ENCODE measurements around the gene NSMCE1. TPM values are rescaled to one million over a fixed set of nuclear protein-coding genes. Genes with fewer than 3 reads are reported as not detected.

Gene NSMCE1, protein sequence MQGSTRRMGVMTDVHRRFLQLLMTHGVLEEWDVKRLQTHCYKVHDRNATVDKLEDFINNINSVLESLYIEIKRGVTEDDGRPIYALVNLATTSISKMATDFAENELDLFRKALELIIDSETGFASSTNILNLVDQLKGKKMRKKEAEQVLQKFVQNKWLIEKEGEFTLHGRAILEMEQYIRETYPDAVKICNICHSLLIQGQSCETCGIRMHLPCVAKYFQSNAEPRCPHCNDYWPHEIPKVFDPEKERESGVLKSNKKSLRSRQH
- 10 to 100 TPM; 16.5 to 16.6 TPM for total RNA-seq
- 10 to 100 TPM; 26.9 to 39.0 TPM for polyA plus RNA-seq

DNA sequence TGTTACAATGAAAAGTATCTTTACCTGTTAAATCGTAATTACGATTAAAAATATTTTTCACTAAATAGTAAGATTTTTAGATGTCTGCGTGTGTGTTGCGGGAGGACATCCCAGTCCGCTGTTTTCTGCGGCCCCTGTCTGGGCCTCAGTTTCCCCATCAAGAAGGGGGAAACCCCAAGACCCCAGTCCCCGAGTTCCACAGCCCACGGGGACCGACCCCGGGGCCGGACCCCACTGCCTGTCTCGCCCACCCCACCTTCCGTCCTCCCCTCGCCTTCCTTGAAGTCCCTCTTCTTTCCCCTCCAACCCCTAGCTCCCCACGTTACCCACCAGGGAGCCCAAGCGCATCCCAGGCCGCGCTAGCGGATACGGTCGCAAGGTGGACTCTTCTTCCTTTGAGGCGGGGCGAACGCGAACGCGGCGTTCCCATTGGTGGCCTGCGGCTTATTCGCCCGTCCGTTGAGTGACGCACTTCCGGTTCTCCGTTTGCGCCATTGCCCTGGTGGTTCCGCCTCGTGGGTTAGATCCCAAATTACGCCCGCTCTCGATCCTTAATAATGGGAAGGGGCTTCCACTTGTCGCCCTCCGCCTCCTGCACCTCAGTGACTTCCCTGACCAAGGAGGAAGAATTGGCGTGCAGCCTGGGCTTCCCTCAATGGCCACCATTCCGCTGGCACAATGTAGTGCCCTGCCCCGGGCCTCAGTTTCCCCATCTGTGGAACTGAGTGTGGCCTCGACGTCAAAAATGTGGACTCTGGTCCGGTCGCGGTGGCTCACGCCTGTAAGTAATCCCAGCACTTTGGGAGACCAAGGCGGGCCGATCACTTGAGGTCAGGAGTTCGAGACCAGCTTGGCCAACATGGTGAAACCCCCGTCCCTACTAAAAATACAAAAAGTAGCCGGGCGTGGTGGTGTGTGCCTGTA lies at the start of gene NSMCE1:
Gene NSMCE1 (minus strand): TSS at position 397 of the 924 bp plus-strand sequence. CDS start 11,202 bp downstream, outside the sequence.
- H3K4me1 ChIP-seq (ENCODE audit: control insufficient read depth in 4 of 4, insufficient read depth in 4 of 4, low read length in 3 of 4), result peaks cover 0 to 12% (median 5%) of the 10 kb centered on the region in 4 donors
- 6% methylated on average over 58 of the region's 58 CpGs for WGBS

More for the DNA sequence above, at the start of gene NSMCE1:
- Histone ChIP-seq H3K27me3 (ENCODE audit: control insufficient read depth in 4 of 4, insufficient read depth in 4 of 4, low read length in 3 of 4) (no peaks in the 10 kb centered on the region), H3K27ac (ENCODE audit: low read depth in 1 of 2, low read length in 2 of 2) (peak within 1 kb of the TSS; percentile 64 to 82), H3K9ac (ENCODE audit: low read depth in 1 of 2, low read length in 2 of 2) (peak within 1 kb of the TSS; percentile 67 to 78), H3K4me3 (ENCODE audit: low read depth in 1 of 3, low read length in 3 of 3) (peak within 1 kb of the TSS; percentile 66 to 84 (median 78)), H3K9me3 (ENCODE audit: control insufficient read depth in 4 of 4, low read length in 3 of 4) (no peaks in the 10 kb centered on the region), H3K36me3 (ENCODE audit: control insufficient read depth in 4 of 4, insufficient read depth in 3 of 4, low read depth in 1 of 4, low read length in 3 of 4) (no peaks in the 10 kb centered on the region)
- no peak for TF ChIP-seq HNF4G (IDR thresholded peaks at IDR 0.05)
- TF ChIP-seq, protein P1, sequence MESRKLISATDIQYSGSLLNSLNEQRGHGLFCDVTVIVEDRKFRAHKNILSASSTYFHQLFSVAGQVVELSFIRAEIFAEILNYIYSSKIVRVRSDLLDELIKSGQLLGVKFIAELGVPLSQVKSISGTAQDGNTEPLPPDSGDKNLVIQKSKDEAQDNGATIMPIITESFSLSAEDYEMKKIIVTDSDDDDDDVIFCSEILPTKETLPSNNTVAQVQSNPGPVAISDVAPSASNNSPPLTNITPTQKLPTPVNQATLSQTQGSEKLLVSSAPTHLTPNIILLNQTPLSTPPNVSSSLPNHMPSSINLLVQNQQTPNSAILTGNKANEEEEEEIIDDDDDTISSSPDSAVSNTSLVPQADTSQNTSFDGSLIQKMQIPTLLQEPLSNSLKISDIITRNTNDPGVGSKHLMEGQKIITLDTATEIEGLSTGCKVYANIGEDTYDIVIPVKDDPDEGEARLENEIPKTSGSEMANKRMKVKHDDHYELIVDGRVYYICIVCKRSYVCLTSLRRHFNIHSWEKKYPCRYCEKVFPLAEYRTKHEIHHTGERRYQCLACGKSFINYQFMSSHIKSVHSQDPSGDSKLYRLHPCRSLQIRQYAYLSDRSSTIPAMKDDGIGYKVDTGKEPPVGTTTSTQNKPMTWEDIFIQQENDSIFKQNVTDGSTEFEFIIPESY (IDR thresholded peaks at IDR 0.05), result no peak
- TF ChIP-seq, protein P2, sequence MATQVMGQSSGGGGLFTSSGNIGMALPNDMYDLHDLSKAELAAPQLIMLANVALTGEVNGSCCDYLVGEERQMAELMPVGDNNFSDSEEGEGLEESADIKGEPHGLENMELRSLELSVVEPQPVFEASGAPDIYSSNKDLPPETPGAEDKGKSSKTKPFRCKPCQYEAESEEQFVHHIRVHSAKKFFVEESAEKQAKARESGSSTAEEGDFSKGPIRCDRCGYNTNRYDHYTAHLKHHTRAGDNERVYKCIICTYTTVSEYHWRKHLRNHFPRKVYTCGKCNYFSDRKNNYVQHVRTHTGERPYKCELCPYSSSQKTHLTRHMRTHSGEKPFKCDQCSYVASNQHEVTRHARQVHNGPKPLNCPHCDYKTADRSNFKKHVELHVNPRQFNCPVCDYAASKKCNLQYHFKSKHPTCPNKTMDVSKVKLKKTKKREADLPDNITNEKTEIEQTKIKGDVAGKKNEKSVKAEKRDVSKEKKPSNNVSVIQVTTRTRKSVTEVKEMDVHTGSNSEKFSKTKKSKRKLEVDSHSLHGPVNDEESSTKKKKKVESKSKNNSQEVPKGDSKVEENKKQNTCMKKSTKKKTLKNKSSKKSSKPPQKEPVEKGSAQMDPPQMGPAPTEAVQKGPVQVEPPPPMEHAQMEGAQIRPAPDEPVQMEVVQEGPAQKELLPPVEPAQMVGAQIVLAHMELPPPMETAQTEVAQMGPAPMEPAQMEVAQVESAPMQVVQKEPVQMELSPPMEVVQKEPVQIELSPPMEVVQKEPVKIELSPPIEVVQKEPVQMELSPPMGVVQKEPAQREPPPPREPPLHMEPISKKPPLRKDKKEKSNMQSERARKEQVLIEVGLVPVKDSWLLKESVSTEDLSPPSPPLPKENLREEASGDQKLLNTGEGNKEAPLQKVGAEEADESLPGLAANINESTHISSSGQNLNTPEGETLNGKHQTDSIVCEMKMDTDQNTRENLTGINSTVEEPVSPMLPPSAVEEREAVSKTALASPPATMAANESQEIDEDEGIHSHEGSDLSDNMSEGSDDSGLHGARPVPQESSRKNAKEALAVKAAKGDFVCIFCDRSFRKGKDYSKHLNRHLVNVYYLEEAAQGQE (IDR thresholded peaks at IDR 0.05), result peak; percentile 44
- TF ChIP-seq, protein P3, sequence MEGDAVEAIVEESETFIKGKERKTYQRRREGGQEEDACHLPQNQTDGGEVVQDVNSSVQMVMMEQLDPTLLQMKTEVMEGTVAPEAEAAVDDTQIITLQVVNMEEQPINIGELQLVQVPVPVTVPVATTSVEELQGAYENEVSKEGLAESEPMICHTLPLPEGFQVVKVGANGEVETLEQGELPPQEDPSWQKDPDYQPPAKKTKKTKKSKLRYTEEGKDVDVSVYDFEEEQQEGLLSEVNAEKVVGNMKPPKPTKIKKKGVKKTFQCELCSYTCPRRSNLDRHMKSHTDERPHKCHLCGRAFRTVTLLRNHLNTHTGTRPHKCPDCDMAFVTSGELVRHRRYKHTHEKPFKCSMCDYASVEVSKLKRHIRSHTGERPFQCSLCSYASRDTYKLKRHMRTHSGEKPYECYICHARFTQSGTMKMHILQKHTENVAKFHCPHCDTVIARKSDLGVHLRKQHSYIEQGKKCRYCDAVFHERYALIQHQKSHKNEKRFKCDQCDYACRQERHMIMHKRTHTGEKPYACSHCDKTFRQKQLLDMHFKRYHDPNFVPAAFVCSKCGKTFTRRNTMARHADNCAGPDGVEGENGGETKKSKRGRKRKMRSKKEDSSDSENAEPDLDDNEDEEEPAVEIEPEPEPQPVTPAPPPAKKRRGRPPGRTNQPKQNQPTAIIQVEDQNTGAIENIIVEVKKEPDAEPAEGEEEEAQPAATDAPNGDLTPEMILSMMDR (IDR thresholded peaks at IDR 0.05; ENCODE audit: low read depth, low read length, missing input control), result peak; percentile 35
- TF ChIP-seq FOXA1 (IDR thresholded peaks at IDR 0.05), result no peak
- TF ChIP-seq, protein P4, sequence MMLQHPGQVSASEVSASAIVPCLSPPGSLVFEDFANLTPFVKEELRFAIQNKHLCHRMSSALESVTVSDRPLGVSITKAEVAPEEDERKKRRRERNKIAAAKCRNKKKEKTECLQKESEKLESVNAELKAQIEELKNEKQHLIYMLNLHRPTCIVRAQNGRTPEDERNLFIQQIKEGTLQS (IDR thresholded peaks at IDR 0.05), result peak; percentile 11
- TF ChIP-seq GABPA (IDR thresholded peaks at IDR 0.05 in 1 of 2, conservative IDR thresholded peaks at IDR 0.05 in 1 of 2), result peak; percentile 86 to 96
- peak; percentile 63 for TF ChIP-seq SP1 (IDR thresholded peaks at IDR 0.05)
- peak; percentile 23 to 61 for TF ChIP-seq RAD21 (IDR thresholded peaks at IDR 0.05)
- TF ChIP-seq NR2F2 (IDR thresholded peaks at IDR 0.05), result no peak
- TF ChIP-seq TAF1 (conservative IDR thresholded peaks at IDR 0.05), result no peak
- TF ChIP-seq RXRA (IDR thresholded peaks at IDR 0.05), result peak in 1 of 2 donors; percentile 7
- no peak for TF ChIP-seq JUND (IDR thresholded peaks at IDR 0.05)
- no peak for TF ChIP-seq EGR1 (IDR thresholded peaks at IDR 0.05; ENCODE audit: low read depth in 2 of 2)
- TF ChIP-seq HNF4A (conservative IDR thresholded peaks at IDR 0.05), result peak in 1 of 2 donors; percentile 8
- peak; percentile 90 for TF ChIP-seq YY1 (IDR thresholded peaks at IDR 0.05)
- TF ChIP-seq, protein P5, sequence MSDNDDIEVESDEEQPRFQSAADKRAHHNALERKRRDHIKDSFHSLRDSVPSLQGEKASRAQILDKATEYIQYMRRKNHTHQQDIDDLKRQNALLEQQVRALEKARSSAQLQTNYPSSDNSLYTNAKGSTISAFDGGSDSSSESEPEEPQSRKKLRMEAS (IDR thresholded peaks at IDR 0.05), result peak; percentile 47
- DNase-seq (ENCODE audit: low spot score), result peak; percentile 98
